Activated CD4-positive, alpha-beta T cell treated with anti-CD3 and anti-CD28 coated beads, Interleukin-2, amount 50 U/mL, for 4 hours (primary cell): ENCODE results near the gene GAB2.
"Not testable (repeated sequence)": the region's sequence is repeated elsewhere in the genome, so short reads cannot be mapped to it uniquely, and the experiment has no call there.

Source experiments
- DNase-seq, 2 experiments: peaks; one replicate each; pipeline ENCODE4 v3.0.0-alpha.2; 2020

Gene GAB2, protein sequence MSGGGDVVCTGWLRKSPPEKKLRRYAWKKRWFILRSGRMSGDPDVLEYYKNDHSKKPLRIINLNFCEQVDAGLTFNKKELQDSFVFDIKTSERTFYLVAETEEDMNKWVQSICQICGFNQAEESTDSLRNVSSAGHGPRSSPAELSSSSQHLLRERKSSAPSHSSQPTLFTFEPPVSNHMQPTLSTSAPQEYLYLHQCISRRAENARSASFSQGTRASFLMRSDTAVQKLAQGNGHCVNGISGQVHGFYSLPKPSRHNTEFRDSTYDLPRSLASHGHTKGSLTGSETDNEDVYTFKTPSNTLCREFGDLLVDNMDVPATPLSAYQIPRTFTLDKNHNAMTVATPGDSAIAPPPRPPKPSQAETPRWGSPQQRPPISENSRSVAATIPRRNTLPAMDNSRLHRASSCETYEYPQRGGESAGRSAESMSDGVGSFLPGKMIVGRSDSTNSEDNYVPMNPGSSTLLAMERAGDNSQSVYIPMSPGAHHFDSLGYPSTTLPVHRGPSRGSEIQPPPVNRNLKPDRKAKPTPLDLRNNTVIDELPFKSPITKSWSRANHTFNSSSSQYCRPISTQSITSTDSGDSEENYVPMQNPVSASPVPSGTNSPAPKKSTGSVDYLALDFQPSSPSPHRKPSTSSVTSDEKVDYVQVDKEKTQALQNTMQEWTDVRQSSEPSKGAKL

DNA sequence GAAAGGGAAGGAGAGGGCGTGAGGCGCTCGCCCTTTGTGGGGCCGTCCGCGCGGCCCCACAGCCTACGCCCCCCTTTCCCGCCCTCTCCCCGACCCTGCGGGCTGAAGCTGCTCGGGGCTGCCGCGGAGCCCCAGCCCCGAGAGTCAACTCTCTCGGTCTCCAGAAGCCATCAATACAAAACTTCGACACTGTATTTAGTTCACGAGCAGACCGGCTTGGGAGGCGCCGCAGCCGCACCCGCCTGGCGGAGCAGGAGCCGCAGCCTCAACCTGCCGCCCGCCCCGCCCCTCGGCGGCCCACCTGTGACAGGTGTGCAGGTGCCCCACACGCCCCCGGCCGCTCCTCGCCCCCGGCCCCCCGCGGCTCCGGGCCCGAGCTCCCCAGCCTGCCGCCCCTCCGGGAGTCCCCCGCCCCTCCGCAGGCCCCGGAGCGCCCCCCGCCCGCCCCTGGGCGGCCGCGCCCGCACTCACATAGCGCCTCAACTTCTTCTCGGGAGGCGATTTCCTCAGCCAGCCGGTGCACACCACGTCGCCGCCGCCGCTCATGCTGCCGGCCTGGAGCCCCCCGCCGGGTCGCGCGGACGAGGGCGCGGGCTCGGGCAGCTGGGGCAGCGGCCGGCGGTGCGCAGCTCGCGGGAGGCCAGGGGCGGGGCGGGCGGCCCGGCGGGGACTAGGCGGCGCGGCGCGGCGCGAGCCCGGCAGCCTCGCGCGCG, at the start of gene GAB2:
Gene GAB2, minus strand, starts transcription at position 646 of the 713 bp plus-strand sequence. Its CDS starts 100 bp downstream, at position 546.
- peak; percentile 13 to 27 for DNase-seq

DNA sequence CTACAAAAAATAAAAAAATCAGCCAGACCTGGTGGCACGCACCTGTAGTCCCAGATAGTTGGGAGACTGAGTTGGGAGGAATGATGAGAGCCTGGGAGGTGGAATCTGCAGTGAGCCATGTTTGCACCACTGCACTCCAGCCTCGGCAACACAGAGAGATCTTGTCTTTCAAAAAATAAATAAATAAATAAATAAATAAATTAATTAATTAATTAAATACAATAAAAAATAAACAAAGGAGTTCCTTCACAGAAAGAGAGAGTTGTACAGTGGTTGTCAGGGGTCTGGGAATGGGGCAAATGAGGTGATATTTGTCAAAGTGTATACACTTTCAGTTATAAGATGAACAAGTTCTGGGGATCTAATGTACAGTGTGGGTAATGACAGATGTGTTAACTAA, 49.8 kb upstream of the GAB2 start:
- DNase-seq, result no peak

- no peak for DNase-seq
Observed at GRCh38 chr11:78465169-78465942, 47.7 kb upstream of the GAB2 start.

DNA sequence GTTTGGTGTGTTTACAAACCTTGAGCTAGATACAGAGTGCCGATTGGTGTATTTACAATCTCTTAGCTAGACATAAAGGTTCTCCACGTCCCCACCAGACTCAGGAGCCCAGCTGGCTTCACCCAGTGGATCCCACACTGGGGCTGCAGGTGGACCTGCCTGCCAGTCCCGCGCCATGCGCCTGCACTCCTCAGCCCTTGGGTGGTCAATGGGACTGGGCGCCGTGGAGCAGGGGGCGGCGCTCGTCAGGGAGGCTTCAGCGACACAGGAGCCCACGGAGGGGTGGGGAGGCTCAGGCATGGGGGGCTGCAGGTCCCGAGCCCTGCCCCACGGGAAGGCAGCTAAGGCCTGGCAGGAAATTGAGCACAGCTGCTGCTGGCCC, 47.2 kb upstream of the GAB2 start:
- not testable (repeated sequence) for DNase-seq

GRCh38 chr11:78460471-78460870, 42.9 kb upstream of the GAB2 start:
- DNase-seq, result no peak

DNA sequence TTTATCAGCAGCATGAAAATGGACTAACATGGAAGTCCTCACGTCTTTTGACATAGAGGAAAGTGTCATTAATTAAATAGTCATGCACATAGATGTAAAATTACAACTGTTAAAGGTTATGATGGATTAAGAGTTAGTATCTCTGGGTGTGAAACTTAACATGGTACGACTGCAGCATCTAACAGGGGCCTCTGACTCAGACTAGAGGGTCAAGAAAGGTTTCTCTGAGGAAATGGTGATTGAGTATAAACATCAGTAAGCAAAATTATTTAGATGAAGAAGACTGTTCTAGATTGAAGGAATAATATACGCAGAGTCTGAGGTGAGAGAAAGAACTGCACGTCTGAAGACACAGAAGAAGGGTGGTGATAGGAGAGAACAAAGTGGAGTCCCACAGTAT, 42.1 kb upstream of the GAB2 start:
- DNase-seq, result no peak

DNA sequence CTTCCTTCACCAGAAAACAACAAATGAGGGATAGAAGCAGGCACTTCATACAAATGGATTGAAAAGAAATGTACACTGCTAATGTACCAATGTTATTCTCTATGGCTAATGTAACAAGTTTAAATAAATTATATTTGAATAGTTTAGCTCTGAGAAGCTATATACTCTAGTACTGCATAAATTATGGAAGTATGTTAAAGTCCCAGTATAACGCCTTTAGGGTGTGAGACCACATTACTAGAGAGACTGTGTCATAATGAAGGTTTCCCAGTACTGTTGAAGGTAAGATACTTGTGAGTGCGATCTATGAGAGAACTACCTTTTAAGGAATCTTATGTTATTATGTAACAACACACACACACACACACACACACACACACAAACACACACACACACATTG, 39.8 kb upstream of the GAB2 start:
- DNase-seq, result no peak

DNA sequence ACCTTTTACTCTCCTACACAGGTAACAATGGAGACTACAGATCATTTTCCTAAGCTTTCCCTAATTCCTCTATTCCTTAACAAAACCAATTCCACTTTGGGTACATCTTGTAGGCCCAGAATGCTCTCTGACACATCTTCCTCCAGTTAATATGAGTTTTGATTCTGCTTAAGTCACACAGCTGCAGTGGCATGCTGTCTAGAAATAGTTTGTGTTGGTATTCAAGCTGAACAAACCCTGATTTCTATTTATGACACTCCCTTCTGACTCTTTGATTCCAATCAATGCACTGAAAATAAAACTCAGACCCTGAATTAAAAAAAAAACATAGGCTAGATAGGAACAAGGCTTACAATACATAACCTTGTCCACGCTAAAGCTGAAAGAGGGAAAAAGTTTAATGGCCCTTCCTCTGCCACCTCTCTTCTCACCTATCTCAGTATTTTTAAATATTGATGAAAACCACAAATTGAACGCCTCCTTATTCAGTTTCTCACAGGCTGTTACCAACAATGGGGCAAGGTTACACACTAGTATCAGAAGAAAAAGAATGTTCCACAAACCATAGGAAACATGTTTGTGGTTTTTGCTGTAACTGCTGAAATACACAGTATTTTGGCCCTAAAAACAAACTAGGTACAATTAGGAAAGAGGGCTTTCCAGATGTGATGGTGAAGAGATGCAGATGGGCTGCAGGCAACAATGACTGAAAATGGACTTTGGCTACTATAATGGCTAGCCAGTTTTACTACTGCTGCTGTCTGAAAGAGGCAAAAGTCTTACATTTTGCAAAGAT, 35.7 kb upstream of the GAB2 start:
- DNase-seq, result no peak

DNA sequence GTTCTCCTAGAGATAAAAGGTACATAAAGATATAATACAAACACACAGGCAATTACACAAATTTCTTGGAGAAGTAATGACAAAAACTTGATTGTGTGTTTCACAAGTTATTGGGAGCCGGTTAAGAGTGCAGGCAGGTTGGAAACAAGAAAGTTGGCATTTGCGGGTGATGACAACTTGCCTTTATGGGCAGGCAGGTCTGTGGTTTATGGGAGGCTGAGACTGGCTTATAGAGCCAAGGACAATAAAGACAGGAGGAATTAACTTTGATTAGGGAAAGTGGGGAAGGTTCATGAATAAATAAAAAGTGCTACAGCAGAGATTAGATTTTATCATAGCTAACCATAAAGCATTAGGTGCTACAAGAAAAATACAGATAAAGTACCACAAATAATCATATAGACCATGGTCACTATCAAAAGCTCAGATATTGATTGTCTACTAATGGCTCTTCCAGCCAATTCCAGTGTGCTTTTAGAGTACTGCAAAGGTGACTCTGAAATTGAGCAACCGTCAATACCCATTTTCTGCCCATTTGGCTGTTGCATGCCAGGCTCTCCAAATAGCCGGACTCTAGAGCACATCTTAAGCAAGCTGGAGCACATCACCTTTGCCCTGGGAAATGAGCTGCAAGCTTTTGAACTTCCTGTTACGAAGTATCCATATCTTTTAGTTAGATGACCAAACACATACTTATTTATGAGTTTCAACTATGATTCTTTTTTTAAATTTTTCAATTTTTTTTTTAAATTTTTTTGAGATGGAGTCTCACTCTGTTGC, 33.9 kb upstream of the GAB2 start:
- DNase-seq, result no peak

- DNase-seq, result no peak
Observed at GRCh38 chr11:78450866-78451265, 33.2 kb upstream of the GAB2 start.

DNA sequence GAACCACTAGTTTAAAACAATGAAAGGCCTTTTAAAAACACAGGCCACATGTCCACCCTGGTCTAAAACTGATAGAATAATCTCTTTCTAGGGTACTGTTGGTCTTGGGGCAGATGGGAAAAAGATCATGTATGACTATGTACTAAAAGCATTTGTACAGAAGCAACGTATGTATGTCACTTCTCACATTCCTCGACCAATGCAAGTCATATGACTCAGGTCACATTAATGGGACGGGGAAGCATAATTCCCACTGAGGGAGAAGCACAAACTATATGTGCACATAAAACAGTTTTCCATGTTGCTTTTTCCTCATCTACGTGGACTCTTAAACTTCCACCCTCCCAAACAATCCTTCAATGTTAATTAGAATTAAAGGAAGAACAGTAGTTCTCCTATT, 32.2 kb upstream of the GAB2 start:
- no peak for DNase-seq

DNA sequence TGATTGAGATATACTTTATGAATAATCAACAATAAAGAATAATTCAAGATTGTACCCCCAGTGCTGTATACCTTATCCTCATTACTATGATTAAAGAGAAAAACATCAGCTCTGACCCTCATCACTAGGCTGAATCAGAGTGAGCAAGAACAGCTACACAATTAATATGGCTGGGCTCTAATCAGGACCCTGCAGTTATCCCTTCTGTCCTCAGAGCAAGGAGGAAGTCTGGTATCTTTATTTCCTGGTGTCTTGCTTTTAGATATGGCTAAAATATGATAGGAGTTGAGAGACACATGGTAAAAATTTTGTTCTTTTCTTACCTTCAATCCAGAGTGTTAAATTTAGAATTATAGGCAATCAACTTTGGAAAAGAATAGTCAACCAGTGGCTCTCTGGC, 28.6 kb upstream of the GAB2 start:
- no peak for DNase-seq

DNA sequence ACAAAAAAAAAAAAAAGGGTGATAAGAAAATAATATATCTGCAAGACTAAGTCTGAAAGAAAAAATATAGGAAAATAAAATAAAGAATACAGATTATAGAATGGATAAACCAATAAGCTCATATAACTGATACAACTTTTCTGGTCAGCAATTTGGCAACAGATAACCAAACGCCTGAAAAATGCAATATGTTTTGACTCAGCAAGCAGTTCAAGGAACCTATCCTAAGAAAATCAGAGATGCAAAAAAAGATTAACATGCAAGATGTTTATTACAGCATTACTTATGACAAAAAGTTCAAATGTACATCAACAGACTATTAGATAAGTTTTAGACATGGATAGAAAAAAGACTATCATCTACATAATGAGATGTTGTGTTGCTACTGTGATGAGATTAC, 27.1 kb upstream of the GAB2 start:
- no peak for DNase-seq

DNA sequence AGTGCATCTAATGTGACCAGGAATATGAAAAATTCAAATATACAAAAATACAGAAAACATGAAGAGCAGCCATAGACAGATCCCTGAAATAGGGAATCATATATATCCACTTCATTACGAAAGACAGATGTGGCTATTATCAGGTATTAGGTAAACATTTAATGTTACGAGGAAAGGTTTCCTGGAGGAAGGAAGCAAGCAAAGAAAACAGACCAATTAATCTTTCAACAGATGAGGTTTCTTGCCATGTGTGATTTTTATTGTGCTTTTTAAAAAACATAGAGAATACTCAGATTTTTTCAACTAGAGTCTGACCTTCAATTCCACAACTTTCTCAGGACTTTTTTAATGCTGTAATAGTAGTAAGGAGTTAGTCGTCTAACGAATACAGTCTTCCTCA, 24.3 kb upstream of the GAB2 start:
- no peak for DNase-seq

GRCh38 chr11:78438298-78438975, 20.8 kb upstream of the GAB2 start:
- no peak for DNase-seq

DNA sequence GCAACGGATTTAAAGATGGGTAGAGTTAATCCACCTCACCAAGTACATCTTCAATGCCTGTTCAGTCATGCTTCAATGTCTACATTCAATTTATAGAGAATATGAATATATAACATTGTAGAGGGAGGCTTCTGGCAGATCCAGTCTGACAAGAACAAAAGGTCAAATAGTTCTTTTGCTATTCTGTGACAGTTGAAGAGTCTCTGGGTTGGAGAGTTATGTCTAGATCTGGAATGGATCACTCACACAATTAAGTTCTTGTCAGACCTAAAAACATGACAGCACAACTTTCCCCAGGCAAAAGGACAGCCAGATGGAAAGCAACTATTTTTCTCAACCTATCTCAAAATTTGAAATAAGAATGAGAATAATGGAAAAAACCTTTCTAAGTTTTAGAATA, 15.3 kb upstream of the GAB2 start:
- DNase-seq, result no peak

DNA sequence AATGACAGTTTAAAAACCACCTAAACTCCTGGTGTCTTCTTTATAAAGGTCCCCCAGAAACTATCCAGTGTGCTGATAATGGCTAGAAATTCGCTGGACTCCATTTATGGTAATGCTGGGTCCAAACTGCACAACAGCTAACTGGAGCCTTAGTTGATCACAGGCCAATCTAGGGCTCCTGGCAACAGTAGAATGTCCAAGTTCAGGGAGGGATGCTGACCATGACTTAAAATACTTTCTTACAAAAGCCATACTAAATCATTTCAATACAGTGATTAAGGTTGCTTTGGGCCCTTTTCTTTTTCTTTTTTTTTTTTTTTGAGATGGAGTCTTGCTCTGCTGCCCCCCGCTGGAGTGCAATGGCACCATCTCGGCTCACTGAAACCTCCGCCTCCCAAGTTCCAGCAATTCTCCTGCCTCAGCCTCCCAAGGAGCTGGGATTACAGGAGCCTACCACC, 14.5 kb upstream of the GAB2 start:
- DNase-seq, result no peak

GRCh38 chr11:78429660-78430059, 12.0 kb upstream of the GAB2 start:
- DNase-seq, result no peak

GRCh38 chr11:78429209-78429608, 11.6 kb upstream of the GAB2 start:
- no peak for DNase-seq

- no peak for DNase-seq
Observed at GRCh38 chr11:78428773-78429172, 11.2 kb upstream of the GAB2 start.

GRCh38 chr11:78428266-78428636, 10.6 kb upstream of the GAB2 start:
- no peak for DNase-seq
